Effector CD8-positive, alpha-beta T cell (primary cell): ENCODE measurements around the gene AFF2.

Experiments used
- DNase-seq: peaks from one replicate; lab custom pipeline; 2025; lab: John Stamatoyannopoulos, UW

Gene AFF2

DNA sequence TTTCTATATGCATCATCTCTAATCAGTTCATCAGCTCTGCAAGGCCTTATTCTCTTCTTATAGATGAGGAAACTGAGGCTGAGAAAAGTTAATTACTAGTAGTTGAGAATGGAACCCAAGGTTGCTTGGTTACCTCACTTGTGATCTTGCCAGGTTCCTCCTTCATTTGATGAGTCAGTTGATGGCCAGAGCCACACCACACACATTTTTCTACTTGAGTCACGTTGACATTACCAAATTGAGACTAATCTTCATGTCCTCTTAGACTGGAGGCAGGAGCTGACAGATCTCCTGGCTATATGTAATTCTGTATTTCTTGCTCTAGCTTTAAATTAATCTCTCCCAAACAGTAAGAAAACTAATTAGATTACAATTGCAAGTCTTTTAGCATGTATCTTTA lies 428.4 kb downstream of the AFF2 start:
- DNase-seq, result no peak

DNA sequence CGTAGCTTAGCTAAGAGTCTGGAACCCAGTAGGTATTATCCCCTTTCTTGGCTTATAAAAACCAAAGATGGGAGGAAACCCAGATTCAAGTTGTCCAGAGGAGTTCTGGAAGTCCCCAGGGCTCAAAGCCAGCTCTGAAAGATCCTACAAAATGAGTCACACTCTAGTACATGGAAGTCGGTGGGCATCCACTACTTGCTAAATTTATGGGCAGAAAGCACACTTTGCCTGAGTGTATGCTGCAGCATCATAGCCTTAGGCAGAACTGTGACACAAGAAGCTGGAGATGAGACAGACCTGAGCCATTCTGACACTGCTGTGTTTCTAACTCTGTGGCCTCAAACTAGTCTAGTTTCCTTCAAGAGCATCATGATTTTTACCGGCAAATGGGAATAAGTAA lies 429.3 kb downstream of the AFF2 start:
- DNase-seq, result no peak

DNA sequence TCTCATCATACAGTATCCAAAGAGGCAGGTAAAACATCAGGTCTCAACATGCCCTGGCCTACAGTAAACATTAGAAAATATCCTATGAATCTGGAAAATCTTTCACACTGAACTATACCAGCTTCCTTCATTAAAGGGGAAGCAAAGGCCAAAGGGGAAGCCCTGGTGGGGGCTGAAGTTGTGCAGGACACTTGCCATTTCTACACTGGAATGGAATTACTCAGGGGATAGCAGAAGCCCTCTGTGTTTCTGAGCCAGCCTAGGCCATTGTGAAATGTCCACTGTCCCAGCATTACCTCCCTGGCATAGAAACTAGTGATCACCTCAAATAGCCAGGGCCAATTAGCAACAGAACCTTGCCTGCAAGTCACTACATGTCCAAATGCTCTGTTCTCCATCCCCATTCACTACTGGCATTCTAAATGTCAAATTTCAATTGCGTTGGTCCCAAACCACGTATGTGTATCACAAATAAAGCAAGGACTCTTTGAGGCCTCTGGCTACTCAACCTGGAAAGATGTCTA lies 429.9 kb downstream of the AFF2 start:
- no peak for DNase-seq

DNA sequence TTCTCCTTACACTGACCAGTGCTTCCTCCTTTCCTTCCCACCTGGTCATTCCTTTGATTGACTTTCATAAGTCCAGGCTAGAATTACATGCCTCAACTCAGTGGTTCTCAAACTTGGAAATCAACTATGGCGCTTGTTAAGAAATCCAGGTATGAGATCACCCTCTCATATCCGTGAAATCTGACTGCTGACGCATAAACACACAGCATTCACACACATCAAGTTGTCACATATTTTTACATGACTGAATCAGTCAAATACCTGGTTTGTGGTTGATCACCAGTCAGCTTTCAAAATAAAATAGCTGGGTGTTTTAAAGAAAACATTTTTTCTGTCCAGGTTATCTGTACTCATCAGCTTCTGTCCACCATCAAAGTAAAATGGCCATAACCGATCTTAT lies 433.5 kb downstream of the AFF2 start:
- no peak for DNase-seq

DNA sequence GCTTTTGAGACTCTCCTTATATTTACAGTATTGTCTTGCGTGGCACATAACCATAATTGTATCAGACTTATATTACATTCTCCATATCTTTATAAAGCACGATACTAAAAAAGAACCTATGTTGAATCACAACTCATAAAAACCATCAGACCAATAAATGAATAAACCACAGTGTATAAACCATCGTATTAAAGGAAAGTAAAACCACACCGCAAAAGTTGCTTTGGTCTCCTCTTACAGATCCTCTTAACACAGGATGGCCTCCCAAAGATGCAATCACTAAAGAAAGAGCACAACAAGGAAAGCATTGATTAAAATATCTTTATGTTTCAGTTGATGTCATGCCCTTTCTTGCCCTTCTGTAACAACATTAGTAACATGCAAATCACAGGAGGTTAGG lies 437.9 kb downstream of the AFF2 start:
- no peak for DNase-seq

DNA sequence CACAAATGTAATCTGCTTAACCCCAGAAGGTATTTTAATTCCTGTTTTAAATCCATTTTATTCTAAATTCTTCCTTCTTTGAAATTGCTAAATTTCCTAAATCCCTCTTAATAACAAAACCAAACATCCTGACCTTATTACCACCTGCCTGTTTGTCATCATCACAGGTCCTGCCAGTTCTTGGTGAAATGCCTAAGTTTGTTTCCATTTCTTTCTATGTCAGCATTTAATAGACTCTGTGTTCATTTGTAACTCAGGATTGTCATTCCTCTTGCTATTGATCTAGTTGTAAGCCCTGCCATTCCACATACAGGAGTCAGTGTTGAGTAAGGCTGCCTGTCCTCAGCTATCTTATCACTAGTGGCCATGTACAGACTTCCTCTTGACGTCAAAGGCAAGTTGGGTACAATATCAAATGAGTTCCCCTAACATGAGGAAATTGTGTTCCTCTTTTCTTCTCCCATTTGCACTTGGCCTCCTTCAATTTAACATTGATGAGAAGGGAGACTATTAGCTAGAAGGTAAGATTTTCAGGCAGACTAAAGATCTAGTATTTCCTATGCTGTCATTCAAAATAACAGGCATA lies 440.1 kb downstream of the AFF2 start:
- DNase-seq, result no peak

DNA sequence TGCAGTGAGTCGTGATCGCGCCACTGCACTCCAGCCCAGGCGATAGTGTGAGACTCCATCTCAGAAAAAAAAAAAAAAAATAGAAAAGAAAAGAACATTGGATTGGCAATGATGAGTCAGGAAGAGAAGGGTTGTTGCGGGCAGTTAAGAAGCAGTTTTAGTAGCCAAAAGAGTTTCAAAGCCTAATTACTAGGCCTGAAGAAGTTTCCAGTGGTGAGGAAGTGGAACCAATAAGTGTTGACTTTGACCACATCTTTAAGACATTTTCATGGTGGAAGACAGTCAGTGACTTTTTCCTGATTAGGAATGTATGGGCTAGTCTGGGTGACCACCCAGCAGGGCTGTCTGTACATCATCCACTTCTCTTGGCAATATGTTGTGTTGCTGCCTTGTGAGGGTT lies 442.3 kb downstream of the AFF2 start:
- no peak for DNase-seq

DNA sequence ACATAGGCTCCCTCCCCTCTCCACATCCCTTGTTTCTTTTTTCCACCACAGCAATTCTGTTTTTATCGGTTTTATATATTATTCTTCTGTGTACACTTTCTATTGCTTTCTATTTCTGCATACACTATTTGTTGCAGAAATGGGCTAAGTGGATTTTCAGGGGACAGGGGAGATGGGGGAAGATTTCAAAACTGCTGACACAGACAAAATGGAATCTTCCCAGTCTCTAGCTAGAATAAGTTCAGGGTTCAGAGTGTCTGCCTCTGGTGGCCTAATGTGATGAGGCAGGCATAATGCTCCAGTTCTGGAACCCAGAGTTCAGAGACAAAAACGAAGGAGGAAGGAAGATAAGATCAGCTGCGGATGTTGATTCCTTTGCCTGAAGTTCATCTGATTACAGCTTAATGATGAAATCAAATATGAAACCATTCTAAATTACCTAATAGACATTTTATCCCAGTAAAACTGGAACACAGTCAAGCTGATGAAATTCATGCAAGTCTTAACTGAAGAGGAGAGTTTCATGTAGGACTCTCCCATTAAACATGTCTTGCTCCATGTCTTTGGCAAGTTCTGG lies 447.1 kb downstream of the AFF2 start:
- no peak for DNase-seq

DNA sequence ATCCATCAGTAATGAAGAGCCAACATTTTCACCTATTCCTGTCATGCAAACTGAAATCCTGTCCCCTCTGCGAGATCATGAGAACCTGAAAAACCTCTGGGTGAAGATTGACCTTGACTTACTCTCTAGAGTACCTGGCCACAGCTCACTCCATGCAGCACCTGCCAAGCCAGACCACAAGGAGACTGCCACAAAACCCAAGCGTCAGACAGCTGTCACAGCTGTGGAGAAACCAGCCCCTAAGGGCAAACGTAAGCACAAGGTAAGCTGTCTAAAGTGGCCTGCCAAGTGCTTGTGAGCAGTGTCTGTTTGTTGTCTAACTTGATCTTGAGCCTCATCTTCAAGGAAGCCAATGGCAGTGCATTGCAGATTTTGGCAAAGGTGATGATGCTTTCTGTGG lies 455.9 kb downstream of the AFF2 start:
- no peak for DNase-seq

DNA sequence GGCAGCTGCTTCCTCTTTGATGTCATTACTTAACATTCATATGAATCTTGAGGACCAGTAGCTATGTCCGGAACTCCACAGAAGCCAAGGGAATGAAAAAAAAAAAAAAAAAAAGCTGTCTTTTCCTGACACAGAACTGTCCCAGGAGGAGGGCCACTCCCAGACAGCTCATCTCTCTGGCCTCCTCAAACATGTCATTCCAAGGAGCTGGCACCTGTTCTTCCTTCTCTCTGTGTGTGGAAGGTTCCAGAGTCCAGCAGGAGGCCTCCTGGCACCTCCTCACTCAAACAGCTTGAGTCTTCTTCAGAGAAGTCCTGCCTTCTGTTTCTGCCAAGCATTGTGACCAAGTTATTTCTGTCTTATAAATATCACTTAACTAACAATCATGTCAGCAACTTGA lies 458.5 kb downstream of the AFF2 start:
- DNase-seq, result no peak

DNA sequence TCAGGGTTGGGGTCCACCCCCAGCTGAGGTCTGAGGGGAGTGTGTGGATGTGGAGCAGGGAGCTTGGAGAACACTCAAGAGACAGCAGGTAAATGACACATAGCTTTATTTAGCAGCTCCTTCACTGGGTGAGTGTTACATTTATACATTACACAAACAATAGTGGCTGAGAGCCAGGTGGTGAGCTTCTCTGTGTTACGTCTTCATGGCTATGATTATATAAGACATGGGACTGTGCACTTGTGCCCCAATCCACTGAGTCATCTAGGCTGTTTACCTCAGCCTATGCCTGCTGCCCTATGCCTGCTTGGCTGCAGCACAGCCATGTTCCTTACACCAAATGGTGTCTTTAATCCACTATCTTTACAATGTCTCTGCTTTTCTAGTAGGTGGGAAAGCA lies 459.6 kb downstream of the AFF2 start:
- DNase-seq, result no peak

DNA sequence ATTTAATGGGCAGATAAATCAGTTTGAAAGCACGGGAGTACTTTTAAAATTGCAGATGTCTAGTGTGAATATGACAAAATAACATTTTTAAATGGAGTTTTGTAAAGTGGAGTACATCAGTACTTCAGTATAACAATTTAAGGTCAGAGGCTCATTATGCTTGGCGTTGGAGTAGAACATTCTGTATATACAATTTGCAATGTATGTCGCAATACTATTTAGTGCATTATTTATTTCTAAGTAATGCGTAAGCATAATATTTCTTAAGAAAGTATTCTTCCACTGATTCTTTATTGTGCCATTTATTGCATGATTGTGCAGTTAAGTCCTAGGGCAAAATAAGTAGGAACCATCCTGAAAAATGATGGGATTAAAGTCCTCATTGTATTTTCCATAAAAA lies 461.6 kb downstream of the AFF2 start:
- DNase-seq, result no peak

DNA sequence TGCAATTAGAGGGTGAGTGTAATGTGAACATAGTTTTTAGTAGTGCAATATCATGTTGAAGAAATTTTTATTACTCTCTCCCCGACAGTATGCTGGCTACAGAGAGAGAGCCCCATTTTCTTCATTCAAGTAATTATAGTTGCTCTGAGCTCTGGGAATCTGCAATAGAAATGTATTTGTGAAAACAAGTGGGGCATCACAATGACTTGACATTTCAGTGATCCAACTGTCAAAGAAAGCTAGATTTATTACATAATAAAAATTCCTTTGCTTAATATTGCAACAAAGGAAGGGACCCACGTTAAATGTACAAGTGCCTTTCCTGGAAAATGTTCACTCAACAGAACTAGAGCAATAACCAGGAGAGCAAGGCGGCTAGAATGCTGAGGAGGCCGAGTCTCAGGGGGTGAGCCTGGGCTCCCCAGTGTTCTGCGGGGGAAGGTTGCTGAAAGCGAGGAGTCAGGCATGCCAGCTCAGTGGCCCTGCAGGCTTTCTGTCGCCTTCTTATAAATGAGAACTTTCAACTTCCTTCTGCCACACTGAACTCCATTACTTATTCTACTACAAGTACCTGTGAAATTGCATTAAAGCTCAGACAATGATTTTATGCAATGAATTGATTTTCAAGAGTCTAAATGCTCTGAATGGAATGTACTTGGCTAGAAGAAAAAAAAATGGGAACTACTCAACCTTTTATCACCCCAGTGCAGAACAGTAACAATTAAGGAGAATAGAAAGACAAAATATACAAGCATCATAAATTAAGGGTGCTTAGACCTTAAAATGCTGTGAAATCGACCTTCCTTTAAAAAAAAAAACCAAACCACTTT lies 476.4 kb downstream of the AFF2 start:
- DNase-seq, result no peak

DNA sequence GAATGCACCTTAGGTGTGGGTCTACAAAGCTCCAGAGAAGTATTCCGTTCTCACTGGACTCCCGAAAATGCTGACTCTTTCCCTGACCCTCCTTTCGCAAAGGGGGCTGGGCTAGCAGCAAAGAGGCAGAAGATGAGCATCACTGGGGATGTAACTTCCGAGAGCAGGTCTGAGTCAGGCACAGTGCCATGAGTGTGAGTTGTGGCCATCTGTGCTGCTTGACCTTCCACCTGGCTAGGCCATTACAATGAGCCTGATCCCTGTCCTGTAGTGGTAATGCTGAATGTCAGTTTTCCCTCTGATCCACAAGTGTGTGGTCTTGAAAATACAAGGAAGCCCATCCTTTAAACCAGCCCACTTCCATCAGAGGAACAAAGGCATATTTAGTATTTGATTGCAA lies 479.4 kb downstream of the AFF2 start:
- DNase-seq, result no peak

DNA sequence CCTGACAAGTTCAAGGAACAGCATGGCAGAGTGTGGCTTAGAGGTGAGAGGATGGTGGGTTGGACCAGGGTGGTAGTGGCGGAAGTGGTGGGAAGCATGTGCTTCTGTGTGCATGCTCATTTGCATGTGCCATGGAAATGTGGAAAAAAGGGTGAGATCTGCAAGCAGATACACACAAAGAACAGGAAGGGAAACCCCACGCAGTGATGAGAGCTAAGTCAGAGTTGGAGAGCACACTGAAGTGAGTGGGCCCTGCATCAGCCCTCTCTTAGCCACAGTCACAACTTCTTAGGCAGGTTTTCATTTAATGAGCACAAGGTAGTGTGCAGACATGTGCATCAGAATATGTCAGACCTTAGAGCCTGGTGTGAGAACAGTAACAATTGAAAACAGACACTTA lies 483.8 kb downstream of the AFF2 start:
- no peak for DNase-seq

DNA sequence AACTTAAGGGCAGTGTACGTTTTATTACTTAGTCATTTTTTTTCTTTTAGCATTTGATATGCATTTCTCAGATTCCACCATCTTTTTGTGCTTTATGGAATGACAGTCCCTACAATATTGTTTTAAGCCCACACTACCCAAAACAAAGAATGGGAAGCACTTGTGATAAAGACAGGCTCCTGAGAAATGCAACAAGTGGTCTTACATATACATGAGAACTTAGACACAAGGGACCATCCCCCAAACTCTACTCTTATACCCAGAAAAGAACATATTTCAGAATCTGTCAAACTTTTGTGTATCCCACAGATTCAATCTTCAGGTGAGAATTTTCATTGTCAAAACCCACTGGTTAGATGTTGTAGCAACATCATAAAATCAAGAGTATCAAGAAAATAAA lies 491.1 kb downstream of the AFF2 start:
- DNase-seq, result no peak

DNA sequence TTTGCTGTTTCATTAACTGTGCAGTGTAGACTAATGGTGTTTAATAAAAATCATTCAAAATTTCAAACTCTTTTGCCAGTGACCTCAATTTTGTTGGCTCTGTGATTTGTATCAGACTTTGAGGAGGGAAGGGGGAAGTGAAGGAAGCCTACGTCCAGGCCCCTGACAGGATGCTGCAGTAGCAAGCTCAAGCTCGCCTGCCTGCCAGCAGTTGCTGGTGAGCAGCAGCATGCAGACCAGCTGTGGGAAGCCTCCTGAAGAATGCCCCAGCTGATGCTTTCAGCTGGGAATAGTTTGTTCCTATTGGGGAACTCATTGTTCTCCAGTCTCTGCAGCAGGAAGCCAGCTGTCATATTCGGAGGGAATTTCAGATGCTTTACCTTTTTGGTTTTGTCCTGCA lies 495.2 kb downstream of the AFF2 start:
- no peak for DNase-seq

DNA sequence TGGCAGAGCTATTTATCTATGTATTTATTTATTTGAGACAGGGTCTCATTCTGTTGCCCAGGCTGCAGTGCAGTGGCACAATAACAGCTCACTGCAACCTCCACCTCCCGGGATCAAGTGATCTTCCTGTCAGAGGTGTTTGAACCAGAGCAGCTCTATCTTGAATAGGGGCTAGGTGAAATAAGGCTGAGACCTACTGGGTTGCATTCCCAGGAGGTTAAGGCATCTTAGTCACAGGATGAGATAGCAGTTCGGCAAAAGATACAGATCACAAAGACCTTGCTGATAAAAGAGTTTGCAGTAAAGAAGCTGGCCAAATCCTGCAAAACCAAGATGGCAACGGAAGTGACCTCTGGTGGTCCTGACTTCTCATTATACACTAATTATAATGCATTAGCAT lies 501.9 kb downstream of the AFF2 start:
- DNase-seq, result no peak

DNA sequence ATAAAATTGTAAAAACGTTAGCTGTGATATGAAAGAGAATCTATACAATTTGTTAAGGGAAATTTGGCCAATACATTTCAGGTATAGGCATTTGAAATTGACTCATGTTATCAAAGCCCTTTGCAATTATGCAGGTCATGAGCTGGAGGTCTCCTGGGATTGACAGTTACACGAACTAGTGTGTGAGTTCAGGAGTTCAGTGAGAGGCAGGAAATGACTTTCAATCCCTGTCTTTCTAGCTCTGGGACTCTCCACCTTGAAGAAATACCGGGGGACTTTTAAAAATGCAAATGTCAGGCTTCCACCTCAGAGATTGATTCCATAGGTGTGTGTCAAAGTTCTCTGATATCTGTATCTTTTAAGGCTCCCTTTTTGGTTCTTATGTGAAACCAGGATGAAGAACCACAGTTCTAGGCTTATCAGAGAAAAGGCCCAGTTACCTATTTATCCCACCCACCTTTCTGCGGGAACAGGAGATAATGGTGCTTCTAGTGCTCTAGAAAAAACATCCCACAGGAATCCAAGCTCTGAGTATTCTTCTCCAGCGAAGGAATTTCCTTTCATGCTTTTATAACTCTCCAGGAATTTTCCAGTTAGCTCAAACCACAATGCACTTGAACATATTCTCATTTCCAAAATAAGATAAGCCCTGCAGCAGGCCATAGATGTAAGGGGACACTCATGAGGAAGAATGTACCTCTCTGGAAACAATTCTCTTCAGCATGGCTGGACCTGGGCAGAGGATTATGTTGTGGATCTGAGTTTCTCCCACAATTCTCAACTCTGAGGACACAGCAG lies 503.6 kb downstream of the AFF2 start:
- DNase-seq, result no peak

DNA sequence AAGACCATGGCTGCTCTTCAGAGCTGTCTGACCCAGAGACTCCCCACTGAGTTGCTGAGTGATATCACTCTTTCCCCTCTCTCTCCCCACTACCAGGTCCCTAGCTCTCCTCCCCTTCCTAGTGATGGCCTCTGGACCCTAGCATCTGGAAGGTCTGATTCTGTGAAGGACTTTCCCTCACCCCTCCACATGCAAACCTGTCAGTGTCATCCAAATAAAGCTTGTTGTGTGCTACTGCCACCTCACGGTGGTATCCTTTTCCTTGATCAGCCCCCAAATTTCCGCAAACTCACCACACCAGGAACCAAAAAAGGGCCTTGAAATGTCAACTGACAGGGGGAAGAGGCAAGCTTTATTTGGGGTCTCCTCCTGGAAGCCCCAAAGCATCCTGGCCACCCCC lies 504.5 kb downstream of the AFF2 start:
- DNase-seq, result no peak

DNA sequence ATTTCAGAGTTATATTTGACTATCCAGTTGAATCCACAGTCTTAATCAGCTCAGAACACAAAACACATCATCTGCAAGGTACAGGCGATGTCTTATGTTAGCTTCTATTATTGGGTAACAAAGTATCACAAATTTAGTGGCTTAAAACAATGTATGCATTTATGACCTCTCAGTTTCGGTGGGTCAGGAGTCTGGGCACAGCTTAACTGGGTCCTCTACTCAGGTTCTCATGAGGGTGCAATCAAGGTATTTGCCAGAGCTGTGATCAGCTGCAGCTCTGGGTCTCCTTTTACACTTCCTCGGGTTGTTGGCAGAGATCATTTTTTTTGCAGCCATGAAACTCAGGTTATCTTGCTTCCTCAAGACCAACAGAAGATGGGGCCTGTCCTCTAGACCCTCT lies 505.8 kb downstream of the AFF2 start:
- DNase-seq, result no peak

DNA sequence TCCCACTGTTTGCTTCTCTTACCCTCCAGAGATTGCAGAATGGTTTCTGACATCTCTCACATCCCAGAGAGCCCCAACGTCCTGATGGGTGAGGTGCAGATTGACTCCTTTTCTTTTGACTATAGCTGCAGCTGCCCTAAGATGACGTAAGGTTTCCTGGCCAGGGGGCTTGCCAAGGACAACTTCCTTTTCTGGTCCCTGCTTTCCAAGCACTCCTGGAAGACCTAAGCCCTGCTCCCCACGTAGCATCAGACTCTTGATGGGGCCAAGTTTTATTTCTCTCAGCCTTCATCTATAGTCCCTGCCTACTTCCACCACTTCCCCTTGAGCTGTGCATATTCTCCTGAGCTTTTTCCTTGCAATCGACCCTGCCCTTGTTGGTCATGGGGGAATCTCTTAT lies 507.0 kb downstream of the AFF2 start:
- no peak for DNase-seq
